HL-60 (cell line): ENCODE results near the gene ACP6.

Source experiments
- GABPA ChIP-seq: IDR thresholded peaks from 2 replicates; pipeline ENCODE4 v1.6.1; 2012; ENCODE audit warnings: low read depth
- POLR2AphosphoS5 ChIP-seq: IDR thresholded peaks from 2 replicates; pipeline ENCODE4 v1.6.1; 2012; ENCODE audit warnings: low read depth
- SPI1 ChIP-seq: IDR thresholded peaks from 2 replicates; pipeline ENCODE4 v1.6.1; 2012; ENCODE audit warnings: low read depth, mild to moderate bottlenecking, borderline replicate concordance
- TF ChIP-seq, protein P1 (sequence below): IDR thresholded peaks from one replicate; pipeline ENCODE4 v1.5.1; 2011; ENCODE audit warnings: low read length, control low read depth, inconsistent platforms; ENCODE audit not compliant: insufficient read depth
- TF ChIP-seq, protein P2 (sequence below): IDR thresholded peaks from 2 replicates; pipeline ENCODE4 v1.6.1; 2012; ENCODE audit warnings: low read depth; ENCODE audit not compliant: insufficient replicate concordance

DNA sequence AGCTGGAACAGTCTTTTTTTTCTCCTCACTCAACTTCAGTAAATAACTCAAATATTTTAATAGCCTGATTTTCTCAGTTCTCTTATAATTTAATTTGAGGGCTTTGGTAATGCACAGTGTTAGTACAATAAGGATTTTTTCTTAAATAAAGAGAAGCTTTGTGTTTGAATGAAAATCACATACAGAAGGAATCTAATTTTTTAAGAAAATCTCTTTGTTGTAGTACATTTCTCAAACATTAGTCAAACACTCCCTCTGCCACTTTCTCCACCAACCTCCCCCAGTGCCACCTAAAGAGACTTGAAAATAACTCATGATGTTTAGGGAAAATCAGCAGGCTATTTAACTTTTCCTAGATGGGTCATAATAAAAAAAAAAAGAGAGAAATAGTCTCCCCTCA lies 42.3 kb upstream of the ACP6 start:
- TF ChIP-seq, protein P1, sequence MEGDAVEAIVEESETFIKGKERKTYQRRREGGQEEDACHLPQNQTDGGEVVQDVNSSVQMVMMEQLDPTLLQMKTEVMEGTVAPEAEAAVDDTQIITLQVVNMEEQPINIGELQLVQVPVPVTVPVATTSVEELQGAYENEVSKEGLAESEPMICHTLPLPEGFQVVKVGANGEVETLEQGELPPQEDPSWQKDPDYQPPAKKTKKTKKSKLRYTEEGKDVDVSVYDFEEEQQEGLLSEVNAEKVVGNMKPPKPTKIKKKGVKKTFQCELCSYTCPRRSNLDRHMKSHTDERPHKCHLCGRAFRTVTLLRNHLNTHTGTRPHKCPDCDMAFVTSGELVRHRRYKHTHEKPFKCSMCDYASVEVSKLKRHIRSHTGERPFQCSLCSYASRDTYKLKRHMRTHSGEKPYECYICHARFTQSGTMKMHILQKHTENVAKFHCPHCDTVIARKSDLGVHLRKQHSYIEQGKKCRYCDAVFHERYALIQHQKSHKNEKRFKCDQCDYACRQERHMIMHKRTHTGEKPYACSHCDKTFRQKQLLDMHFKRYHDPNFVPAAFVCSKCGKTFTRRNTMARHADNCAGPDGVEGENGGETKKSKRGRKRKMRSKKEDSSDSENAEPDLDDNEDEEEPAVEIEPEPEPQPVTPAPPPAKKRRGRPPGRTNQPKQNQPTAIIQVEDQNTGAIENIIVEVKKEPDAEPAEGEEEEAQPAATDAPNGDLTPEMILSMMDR, result no peak
- TF ChIP-seq POLR2AphosphoS5 (no peak), SPI1 (no peak), GABPA (no peak)
- TF ChIP-seq, protein P2, sequence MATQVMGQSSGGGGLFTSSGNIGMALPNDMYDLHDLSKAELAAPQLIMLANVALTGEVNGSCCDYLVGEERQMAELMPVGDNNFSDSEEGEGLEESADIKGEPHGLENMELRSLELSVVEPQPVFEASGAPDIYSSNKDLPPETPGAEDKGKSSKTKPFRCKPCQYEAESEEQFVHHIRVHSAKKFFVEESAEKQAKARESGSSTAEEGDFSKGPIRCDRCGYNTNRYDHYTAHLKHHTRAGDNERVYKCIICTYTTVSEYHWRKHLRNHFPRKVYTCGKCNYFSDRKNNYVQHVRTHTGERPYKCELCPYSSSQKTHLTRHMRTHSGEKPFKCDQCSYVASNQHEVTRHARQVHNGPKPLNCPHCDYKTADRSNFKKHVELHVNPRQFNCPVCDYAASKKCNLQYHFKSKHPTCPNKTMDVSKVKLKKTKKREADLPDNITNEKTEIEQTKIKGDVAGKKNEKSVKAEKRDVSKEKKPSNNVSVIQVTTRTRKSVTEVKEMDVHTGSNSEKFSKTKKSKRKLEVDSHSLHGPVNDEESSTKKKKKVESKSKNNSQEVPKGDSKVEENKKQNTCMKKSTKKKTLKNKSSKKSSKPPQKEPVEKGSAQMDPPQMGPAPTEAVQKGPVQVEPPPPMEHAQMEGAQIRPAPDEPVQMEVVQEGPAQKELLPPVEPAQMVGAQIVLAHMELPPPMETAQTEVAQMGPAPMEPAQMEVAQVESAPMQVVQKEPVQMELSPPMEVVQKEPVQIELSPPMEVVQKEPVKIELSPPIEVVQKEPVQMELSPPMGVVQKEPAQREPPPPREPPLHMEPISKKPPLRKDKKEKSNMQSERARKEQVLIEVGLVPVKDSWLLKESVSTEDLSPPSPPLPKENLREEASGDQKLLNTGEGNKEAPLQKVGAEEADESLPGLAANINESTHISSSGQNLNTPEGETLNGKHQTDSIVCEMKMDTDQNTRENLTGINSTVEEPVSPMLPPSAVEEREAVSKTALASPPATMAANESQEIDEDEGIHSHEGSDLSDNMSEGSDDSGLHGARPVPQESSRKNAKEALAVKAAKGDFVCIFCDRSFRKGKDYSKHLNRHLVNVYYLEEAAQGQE, result no peak
